Measurements from ENCODE around the gene RGS12. TPM values are rescaled to one million over a fixed set of nuclear protein-coding genes. Genes with fewer than 3 reads are reported as not detected.

RGS12 gene
- total and polyA plus RNA-seq, 4 donors, result 10.3 to 40.4 (median 26.1) TPM

DNA sequence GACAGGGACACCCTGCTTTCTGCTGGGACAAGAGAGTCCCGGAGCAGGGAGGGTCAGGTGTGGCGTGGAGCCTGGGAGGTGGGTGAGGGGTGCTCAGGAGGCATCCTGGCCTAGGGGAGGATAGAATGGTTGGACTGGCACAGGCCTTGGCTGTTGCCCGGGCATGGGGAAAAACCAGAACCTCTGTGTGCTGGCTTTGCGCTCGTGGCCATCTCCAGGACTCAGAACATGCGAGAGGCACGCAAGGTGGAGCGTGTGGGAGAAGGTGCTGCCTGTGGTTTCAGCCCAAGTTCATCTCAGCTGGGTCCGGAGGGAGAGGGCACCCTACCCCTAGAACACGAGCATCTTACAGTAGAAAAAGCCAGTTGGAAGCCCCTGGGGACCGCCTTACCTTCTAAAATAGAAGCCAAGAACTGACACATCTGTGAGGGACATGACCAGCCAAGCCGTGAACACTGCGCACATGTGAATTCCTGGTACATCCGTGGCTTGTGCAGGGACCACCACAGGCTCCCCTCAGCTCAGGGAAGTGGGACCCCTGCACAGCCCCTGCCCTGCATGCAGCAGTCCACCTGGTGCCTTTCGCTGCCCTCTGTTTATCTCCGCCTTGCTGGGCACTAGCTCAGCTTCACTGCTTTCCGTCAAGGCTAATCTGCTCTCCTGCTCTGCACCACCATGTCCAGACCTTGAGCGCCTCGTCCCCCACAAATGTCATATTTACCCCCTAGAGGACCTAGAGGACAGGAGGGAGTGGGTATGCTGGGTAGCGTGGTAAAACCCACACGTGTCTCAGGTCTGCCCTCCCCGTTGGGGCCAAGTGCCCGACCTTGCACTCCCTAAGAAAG, 30.4 kb upstream of the RGS12 start:
- Histone ChIP-seq H3K27ac (ENCODE audit: low read depth in 1 of 2, low read length in 2 of 2) (no peak overlapping the region), H3K9me3 (ENCODE audit: control insufficient read depth, low read length) (no peaks in the 10 kb centered on the region), H3K4me3 (ENCODE audit: low read length in 2 of 2) (no peak overlapping the region), H3K36me3 (ENCODE audit: control insufficient read depth in 1 of 2, insufficient read depth in 2 of 2, low read length in 1 of 2) (no peaks in the 10 kb centered on the region), H3K4me1 (ENCODE audit: control insufficient read depth in 1 of 2, insufficient read depth in 2 of 2, low read length in 2 of 2) (no peaks in the 10 kb centered on the region), H3K27me3 (ENCODE audit: control insufficient read depth in 1 of 2, insufficient read depth in 2 of 2, low read length in 1 of 2) (no peaks in the 10 kb centered on the region)
- 87 to 89% methylated on average over 23 of the region's 23 CpGs for WGBS, 2 donors
- ATAC-seq (ENCODE audit: low FRiP score), result no peak
- peak; percentile 35 to 68 for DNase-seq
- intact Hi-C loops (cut with DNase I), result no loop called here

DNA sequence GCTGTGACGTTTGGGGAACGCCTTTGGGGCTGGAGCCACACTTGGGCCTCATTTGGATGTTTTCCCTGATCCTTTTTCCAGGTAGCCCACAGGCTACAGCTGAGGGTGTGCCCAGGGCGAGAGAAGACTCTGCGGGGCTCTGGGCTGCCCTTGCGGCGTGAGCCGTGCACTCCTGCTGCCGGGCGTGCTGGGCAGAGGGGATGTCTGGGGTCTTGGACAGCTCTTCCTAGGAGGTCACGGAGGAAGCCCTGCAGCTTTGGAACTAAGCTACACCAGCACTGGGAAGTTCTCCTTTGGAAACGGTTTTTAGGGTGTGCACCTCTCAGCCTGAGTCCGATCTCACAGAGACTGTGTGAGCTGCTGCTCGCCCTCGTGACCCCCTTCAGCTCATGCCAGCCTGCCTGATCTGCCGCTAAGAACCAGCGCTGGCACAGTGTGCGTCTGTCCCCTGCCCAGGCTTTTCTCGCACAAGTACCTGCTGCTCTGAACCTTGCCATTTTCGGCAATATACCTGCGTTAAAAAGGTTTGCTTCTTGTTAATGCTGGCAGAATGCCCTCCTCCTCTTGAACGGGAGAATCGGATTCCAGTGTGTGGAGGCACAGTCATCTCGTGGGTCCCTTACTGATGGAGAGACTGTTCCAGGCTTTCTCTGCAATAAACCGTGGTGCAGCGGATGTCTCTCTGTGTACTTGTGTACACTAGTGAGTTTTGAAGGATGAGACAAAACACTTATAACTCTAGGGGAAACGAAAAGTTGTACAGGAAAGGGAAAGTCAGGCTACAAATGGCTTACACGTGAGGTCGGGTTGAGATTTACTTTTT, 29.6 kb upstream of the RGS12 start:
- intact Hi-C loops (cut with DNase I), result no loop called here
- Histone ChIP-seq H3K4me1 (ENCODE audit: control insufficient read depth in 1 of 2, insufficient read depth in 2 of 2, low read length in 2 of 2) (no peaks in the 10 kb centered on the region), H3K36me3 (ENCODE audit: control insufficient read depth in 1 of 2, insufficient read depth in 2 of 2, low read length in 1 of 2) (no peaks in the 10 kb centered on the region), H3K4me3 (ENCODE audit: low read length in 2 of 2) (no peak overlapping the region), H3K9me3 (ENCODE audit: control insufficient read depth, low read length) (no peaks in the 10 kb centered on the region), H3K27ac (ENCODE audit: low read depth in 1 of 2, low read length in 2 of 2) (no peak overlapping the region), H3K27me3 (ENCODE audit: control insufficient read depth in 1 of 2, insufficient read depth in 2 of 2, low read length in 1 of 2) (no peaks in the 10 kb centered on the region)
- WGBS, 2 donors, result 84 to 86% methylated on average over 28 of the region's 28 CpGs
- DNase-seq, result peak; percentile 26 to 41
- no peak for ATAC-seq (ENCODE audit: low FRiP score)

- intact Hi-C loops (cut with DNase I), result no loop called here
These were observed 29.0 kb upstream of the RGS12 start for GRCh38 chr4:3263876-3264193.

DNA sequence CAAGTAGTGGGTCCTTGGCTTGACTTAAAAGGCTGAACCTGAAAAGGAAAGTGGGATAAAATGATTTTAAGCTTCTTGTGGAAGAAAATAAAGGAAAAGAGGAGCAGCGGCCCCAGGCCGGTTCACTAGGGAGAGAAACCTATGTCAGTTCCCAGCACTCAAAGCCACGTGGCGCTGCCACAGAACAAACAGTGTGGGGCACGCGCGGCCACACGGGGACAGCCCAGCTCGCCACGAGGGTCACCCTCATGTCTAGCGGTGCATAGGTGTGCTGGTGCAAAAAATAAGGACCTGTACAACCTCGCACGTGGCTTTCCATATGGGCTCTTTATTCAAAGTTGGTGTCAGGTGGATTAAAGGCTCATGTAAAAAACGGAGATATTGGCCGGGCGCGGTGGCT, 26.7 kb upstream of the RGS12 start:
- Histone ChIP-seq H3K4me1 (ENCODE audit: control insufficient read depth in 1 of 2, insufficient read depth in 2 of 2, low read length in 2 of 2) (no peaks in the 10 kb centered on the region), H3K27ac (ENCODE audit: low read depth in 1 of 2, low read length in 2 of 2) (no peak overlapping the region), H3K27me3 (ENCODE audit: control insufficient read depth in 1 of 2, insufficient read depth in 2 of 2, low read length in 1 of 2) (no peaks in the 10 kb centered on the region), H3K9me3 (ENCODE audit: control insufficient read depth, low read length) (no peaks in the 10 kb centered on the region), H3K4me3 (ENCODE audit: low read length in 2 of 2) (no peak overlapping the region), H3K36me3 (ENCODE audit: control insufficient read depth in 1 of 2, insufficient read depth in 2 of 2, low read length in 1 of 2) (no peaks in the 10 kb centered on the region)
- 92 to 95% methylated on average over 16 to 17 of the region's 17 CpGs for WGBS, 2 donors
- peak in 1 of 2 donors; percentile 65 for DNase-seq
- intact Hi-C loops (cut with DNase I), result no loop called here
- no peak for ATAC-seq (ENCODE audit: low FRiP score)

More at GRCh38 chr4:3263876-3264193, 29.0 kb upstream of the RGS12 start:
- H3K4me1 ChIP-seq (ENCODE audit: control insufficient read depth in 1 of 2, insufficient read depth in 2 of 2, low read length in 2 of 2), result no peaks in the 10 kb centered on the region
- H3K27me3 ChIP-seq (ENCODE audit: control insufficient read depth in 1 of 2, insufficient read depth in 2 of 2, low read length in 1 of 2), result no peaks in the 10 kb centered on the region
- ATAC-seq (ENCODE audit: low FRiP score) (no peak), DNase-seq (no peak)
- no peak overlapping the region for H3K4me3 ChIP-seq (ENCODE audit: low read length in 2 of 2)
- 62 to 75% methylated on average over 6 of the region's 6 CpGs for WGBS, 2 donors
- no peaks in the 10 kb centered on the region for H3K36me3 ChIP-seq (ENCODE audit: control insufficient read depth in 1 of 2, insufficient read depth in 2 of 2, low read length in 1 of 2)
- no peak overlapping the region for H3K27ac ChIP-seq (ENCODE audit: low read depth in 1 of 2, low read length in 2 of 2)
- H3K9me3 ChIP-seq (ENCODE audit: control insufficient read depth, low read length), result no peaks in the 10 kb centered on the region

DNA sequence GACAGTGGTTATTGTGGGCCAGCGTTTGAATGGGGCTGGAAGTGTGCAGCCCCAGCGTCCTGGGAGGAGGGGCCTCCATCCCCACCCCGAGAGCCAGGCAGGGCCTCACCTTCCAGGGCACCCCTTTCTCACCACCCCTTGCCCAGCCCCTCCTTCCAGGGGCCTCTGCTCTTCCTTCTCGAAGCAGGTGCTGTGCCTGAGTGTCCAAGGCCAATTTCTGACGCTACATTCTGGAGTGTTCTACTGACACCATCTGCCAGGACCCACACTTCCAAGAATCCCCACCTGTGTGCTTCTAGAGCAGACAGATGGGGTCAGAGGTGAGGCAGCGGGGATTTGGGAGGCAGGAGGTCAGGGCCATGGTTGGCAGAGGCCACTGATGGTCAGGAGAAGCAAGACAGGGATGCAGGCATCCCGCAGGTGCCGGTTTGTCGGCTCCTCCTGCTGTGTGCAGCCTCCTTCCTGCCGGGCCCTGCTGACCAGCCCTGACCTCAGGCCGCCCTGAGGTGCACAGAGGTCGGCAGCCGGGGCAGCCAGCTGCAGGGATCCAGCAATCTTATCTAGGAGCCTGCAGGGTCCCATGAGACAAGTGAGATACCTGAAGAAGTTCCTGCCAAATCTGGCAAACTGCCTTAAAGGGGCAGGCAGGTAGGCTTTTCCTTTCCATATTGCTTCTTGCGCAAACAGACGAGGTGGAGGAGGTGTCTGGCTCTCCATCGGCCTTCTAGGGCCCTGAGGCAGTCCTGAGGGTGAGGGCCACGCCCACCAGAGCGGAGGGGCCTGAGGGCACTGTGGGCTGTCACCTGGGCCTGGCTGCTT, 25.0 kb upstream of the RGS12 start:
- peak in 1 of 2 donors; percentile 47 for DNase-seq
- no peaks in the 10 kb centered on the region for H3K4me1 ChIP-seq (ENCODE audit: control insufficient read depth in 1 of 2, insufficient read depth in 2 of 2, low read length in 2 of 2)
- intact Hi-C loops (cut with DNase I), result no loop called here
- no peaks in the 10 kb centered on the region for H3K27me3 ChIP-seq (ENCODE audit: control insufficient read depth in 1 of 2, insufficient read depth in 2 of 2, low read length in 1 of 2)
- H3K9me3 ChIP-seq (ENCODE audit: control insufficient read depth, low read length), result no peaks in the 10 kb centered on the region
- no peak for ATAC-seq (ENCODE audit: low FRiP score)
- H3K27ac ChIP-seq (ENCODE audit: low read depth in 1 of 2, low read length in 2 of 2), result no peak overlapping the region
- H3K4me3 ChIP-seq (ENCODE audit: low read length in 2 of 2), result no peak overlapping the region
- no peaks in the 10 kb centered on the region for H3K36me3 ChIP-seq (ENCODE audit: control insufficient read depth in 1 of 2, insufficient read depth in 2 of 2, low read length in 1 of 2)
- 92 to 94% methylated on average over 18 of the region's 18 CpGs for WGBS, 2 donors

DNA sequence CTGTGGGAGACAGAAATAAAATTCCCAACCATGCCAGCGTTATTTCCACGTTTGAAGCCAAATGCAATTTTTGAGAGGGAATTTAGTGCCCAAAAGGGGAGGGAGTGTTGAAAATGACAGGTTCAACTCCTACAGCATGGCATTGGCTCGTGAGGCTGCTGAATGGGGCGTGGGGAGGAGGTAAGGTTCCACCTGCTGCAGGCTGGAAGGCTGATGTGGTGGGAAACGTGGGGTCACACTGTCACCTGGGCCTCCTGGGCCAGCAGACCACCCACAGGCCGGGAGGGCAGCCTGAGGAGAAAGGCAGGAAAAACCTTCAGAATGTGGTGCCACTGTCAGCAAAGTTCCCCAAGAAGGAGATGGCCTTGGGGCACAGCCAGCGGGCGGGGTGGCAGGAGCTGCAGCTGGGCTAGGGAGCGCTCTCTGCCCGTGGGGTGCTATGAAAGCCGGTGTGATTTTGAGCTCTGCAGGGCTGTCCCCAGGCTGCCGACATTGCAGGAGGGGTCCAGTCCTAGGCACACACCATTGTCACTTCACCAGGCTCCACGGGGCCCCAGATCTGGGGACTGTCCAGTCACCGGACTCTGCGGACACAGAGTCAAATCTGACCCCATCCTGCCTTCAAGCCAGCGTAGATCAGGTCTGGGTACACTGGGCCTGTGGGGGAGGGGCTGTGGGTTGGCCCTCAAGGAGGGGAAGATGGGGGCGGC, 24.3 kb upstream of the RGS12 start:
- 89 to 94% methylated on average over 16 to 17 of the region's 17 CpGs for WGBS, 2 donors
- no peaks in the 10 kb centered on the region for H3K27me3 ChIP-seq (ENCODE audit: control insufficient read depth in 1 of 2, insufficient read depth in 2 of 2, low read length in 1 of 2)
- no peaks in the 10 kb centered on the region for H3K36me3 ChIP-seq (ENCODE audit: control insufficient read depth in 1 of 2, insufficient read depth in 2 of 2, low read length in 1 of 2)
- ATAC-seq (ENCODE audit: low FRiP score) (peak; percentile 29), DNase-seq (peak in 1 of 2 donors; percentile 44)
- no peak overlapping the region for H3K27ac ChIP-seq (ENCODE audit: low read depth in 1 of 2, low read length in 2 of 2)
- no peaks in the 10 kb centered on the region for H3K9me3 ChIP-seq (ENCODE audit: control insufficient read depth, low read length)
- H3K4me3 ChIP-seq (ENCODE audit: low read length in 2 of 2), result no peak overlapping the region
- intact Hi-C loops (cut with DNase I), result no loop called here
- no peaks in the 10 kb centered on the region for H3K4me1 ChIP-seq (ENCODE audit: control insufficient read depth in 1 of 2, insufficient read depth in 2 of 2, low read length in 2 of 2)

GRCh38 chr4:3269105-3269927, 23.5 kb upstream of the RGS12 start:
- Histone ChIP-seq H3K4me1 (ENCODE audit: control insufficient read depth in 1 of 2, insufficient read depth in 2 of 2, low read length in 2 of 2) (no peaks in the 10 kb centered on the region), H3K9me3 (ENCODE audit: control insufficient read depth, low read length) (no peaks in the 10 kb centered on the region), H3K27me3 (ENCODE audit: control insufficient read depth in 1 of 2, insufficient read depth in 2 of 2, low read length in 1 of 2) (no peaks in the 10 kb centered on the region), H3K27ac (ENCODE audit: low read depth in 1 of 2, low read length in 2 of 2) (no peak overlapping the region), H3K36me3 (ENCODE audit: control insufficient read depth in 1 of 2, insufficient read depth in 2 of 2, low read length in 1 of 2) (no peaks in the 10 kb centered on the region), H3K4me3 (ENCODE audit: low read length in 2 of 2) (no peak overlapping the region)
- DNase-seq, result no peak
- intact Hi-C loops (cut with DNase I), result no loop called here
- peak; percentile 60 for ATAC-seq (ENCODE audit: low FRiP score)
- WGBS, 2 donors, result 64 to 65% methylated on average over 24 to 25 of the region's 25 CpGs

All from aorta (tissue), 5 donors.